RWPE2 (cell line): ENCODE results near the gene TRIM29.

Experiments
- ATAC-seq: fragments of 200-7000 bp; cut with Tn5 transposase; 3 replicates; pipeline ENCODE4 v1.9.1; 2021; ENCODE audit warnings: low read depth
- DNase-seq: peaks from one replicate; pipeline ENCODE4 v3.0.0-alpha.2; 2020; ENCODE audit warnings: low spot score
- H3K27ac ChIP-seq: fragments of 450-650 bp; 2 replicates; pipeline ENCODE4 v1.5.1; 2017; ENCODE audit warnings: mild to moderate bottlenecking; ENCODE audit not compliant: poor library complexity, severe bottlenecking
- H3K27me3 ChIP-seq: fragments of 250-450 bp; sonication (Bioruptor Pico); 2 replicates; pipeline ENCODE4 v1.5.1; 2021; ENCODE audit warnings: mild to moderate bottlenecking, moderate library complexity; ENCODE audit not compliant: insufficient read depth, poor library complexity, severe bottlenecking
- H3K36me3 ChIP-seq: fragments of 250-450 bp; sonication (Bioruptor Pico); 2 replicates; pipeline ENCODE4 v1.5.1; 2020; ENCODE audit warnings: low read depth, mild to moderate bottlenecking, moderate library complexity
- H3K4me1 ChIP-seq: fragments of 250-450 bp; sonication (Bioruptor Pico); 2 replicates; pipeline ENCODE4 v1.5.1; 2021; ENCODE audit warnings: mild to moderate bottlenecking, moderate library complexity; ENCODE audit not compliant: insufficient read depth, poor library complexity, severe bottlenecking
- H3K4me3 ChIP-seq: fragments of 250-450 bp; sonication (Bioruptor Pico); 2 replicates; pipeline ENCODE4 v1.5.1; 2021; ENCODE audit warnings: mild to moderate bottlenecking, moderate library complexity; ENCODE audit not compliant: severe bottlenecking
- H3K9me3 ChIP-seq: fragments of 250-450 bp; sonication (Bioruptor Pico); 2 replicates; pipeline ENCODE4 v1.5.1; 2021; ENCODE audit warnings: mild to moderate bottlenecking, moderate library complexity; ENCODE audit not compliant: severe bottlenecking
- TF ChIP-seq, protein P1 (sequence below): fragments of 450-650 bp; IDR thresholded peaks from one replicate; pipeline ENCODE4 v1.5.1; 2017; ENCODE audit warnings: mild to moderate bottlenecking, moderate library complexity; ENCODE audit not compliant: poor library complexity, severe bottlenecking

TRIM29 gene

DNA sequence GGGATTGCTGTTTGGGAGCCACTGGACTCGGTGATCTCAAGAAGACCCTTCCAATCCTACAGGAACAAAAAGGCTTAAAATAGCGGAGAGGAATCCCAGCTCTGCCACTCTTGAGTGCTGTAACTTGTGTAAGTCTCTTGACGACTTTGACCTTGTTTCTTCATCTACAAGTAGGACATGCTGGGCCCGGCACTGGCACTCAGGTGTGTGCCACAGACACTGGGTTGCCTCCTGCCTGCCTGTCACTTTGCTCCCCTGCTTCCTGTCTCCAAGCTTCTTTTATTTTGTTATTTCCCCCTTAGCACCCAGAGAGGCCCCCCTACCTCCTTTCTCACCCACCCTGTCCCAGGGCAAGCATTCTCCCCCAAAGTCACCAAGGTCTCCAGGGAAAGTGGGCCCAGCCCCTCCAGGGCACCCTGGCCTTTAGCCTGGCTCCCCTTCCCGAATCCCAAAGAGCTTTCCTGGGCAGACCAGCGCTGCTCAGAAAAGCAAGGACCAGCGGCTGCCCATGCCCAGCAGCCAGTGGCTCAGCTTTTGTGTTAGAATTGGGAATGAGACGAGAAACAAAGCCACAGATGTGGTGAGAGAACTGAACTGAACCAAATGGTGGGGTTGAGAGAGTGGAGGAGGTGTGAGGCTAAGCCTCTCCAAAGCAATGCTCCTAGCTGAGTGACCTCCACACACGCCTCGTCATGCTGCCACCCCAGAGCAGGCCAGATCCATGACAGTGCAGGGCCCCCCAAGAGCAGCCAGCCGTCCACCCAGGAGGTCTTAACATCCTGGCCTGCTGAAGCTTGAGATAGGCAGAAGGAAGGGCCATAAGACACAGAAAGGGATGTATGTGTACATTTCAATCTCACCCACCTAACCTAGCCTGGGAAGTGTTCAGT lies 4.5 kb downstream of the TRIM29 start:
- peaks cover 49% of the 10 kb centered on the region for H3K4me1 ChIP-seq
- DNase-seq (no peak), ATAC-seq (no peak)
- no peaks in the 10 kb centered on the region for H3K9me3 ChIP-seq
- peak overlapping the region; percentile 64 for H3K27ac ChIP-seq
- no peak overlapping the region for H3K4me3 ChIP-seq
- peaks cover 65% of the 10 kb centered on the region for H3K36me3 ChIP-seq
- no peaks in the 10 kb centered on the region for H3K27me3 ChIP-seq
- TF ChIP-seq, protein P1, sequence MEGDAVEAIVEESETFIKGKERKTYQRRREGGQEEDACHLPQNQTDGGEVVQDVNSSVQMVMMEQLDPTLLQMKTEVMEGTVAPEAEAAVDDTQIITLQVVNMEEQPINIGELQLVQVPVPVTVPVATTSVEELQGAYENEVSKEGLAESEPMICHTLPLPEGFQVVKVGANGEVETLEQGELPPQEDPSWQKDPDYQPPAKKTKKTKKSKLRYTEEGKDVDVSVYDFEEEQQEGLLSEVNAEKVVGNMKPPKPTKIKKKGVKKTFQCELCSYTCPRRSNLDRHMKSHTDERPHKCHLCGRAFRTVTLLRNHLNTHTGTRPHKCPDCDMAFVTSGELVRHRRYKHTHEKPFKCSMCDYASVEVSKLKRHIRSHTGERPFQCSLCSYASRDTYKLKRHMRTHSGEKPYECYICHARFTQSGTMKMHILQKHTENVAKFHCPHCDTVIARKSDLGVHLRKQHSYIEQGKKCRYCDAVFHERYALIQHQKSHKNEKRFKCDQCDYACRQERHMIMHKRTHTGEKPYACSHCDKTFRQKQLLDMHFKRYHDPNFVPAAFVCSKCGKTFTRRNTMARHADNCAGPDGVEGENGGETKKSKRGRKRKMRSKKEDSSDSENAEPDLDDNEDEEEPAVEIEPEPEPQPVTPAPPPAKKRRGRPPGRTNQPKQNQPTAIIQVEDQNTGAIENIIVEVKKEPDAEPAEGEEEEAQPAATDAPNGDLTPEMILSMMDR, result no peak

- TF ChIP-seq, protein P1, result no peak
- no peak for ATAC-seq
- H3K27ac ChIP-seq, result peak overlapping the region; percentile 64
- H3K9me3 ChIP-seq, result no peaks in the 10 kb centered on the region
- H3K4me3 ChIP-seq, result no peak overlapping the region
- DNase-seq, result no peak
- no peaks in the 10 kb centered on the region for H3K27me3 ChIP-seq
- H3K4me1 ChIP-seq, result peaks cover 56% of the 10 kb centered on the region
- peaks cover 72% of the 10 kb centered on the region for H3K36me3 ChIP-seq
Observed at GRCh38 chr11:120132645-120133185, 5.2 kb downstream of the TRIM29 start.

DNA sequence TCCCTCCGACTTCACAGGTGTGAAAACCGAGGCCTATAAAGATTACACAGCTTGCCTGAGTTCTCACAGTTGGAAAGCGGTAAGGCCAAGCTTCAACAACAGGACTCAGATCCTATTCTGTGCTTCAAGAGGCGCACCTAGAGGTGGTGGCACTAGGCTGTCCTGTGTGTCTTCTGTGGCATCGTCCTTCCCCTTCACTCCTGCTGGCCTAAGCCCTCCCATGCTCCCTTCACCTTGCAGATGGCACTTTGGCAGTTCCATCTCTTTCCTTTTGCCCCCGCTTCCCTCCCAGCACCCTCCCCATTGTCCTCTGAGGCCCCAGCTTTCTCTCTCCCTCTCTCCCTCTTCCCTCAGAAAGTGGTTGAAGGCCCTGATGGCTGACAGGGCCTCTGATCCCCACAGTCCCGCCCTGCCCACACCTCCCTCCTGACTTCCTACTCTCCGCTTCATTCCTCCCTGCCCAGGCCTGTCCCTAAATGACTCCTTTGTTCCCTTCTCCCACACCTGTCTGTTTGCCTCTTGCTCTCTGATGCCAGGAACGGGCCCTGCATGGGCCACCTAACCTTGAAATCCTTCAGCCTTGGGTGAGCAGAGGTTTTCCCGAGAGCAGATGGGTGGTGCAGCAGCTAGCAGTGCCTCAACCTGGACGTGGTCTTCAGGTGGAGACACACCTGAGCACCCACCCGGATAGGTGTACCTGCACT lies 5.8 kb downstream of the TRIM29 start:
- Histone ChIP-seq H3K4me3 (no peak overlapping the region), H3K4me1 (peaks cover 56% of the 10 kb centered on the region), H3K27ac (peak overlapping the region; percentile 64), H3K27me3 (no peaks in the 10 kb centered on the region), H3K36me3 (peaks cover 78% of the 10 kb centered on the region), H3K9me3 (no peaks in the 10 kb centered on the region)
- TF ChIP-seq, protein P1, result no peak
- ATAC-seq (peak; percentile 45), DNase-seq (peak; percentile 65)

- H3K27ac ChIP-seq, result peak overlapping the region; percentile 64
- H3K27me3 ChIP-seq, result no peaks in the 10 kb centered on the region
- no peak for ATAC-seq
- no peak overlapping the region for H3K4me3 ChIP-seq
- DNase-seq, result peak; percentile 32
- peaks cover 56% of the 10 kb centered on the region for H3K4me1 ChIP-seq
- H3K9me3 ChIP-seq, result no peaks in the 10 kb centered on the region
- peaks cover 86% of the 10 kb centered on the region for H3K36me3 ChIP-seq
- TF ChIP-seq, protein P1, result no peak
Observed at GRCh38 chr11:120130991-120131760, 6.7 kb downstream of the TRIM29 start.
